Gastroesophageal sphincter (tissue), 3 donors: Measurements from ENCODE around the gene CCDC33.

ENCODE experiments used
- EP300 ChIP-seq: sonication (generic); formaldehyde crosslinking; IDR thresholded peaks from one replicate; pipeline ENCODE4 v1.6.1; 2017; ENCODE audit warnings: antibody characterized with exemption, mild to moderate bottlenecking
- POLR2A ChIP-seq, 2 donors: fragments of 450-650 bp; IDR thresholded peaks; one replicate each; pipeline ENCODE4 v1.6.1; 2017; ENCODE audit warnings: antibody characterized with exemption in 2 of 2, mild to moderate bottlenecking in 2 of 2, moderate library complexity in 1 of 2
- POLR2AphosphoS5 ChIP-seq: sonication (generic); formaldehyde crosslinking; IDR thresholded peaks from one replicate; pipeline ENCODE4 v1.6.1; 2017; ENCODE audit warnings: antibody characterized with exemption
- TF ChIP-seq, protein P1 (sequence below), 4 experiments: fragments of 200-600 bp in 2 of 4; fragments of 450-650 bp in 2 of 4; sonication (generic) in 1 of 4; IDR thresholded peaks; one replicate each; pipeline ENCODE4 v1.5.1; 2017 to 2019; ENCODE audit warnings: antibody characterized with exemption in 4 of 4, mild to moderate bottlenecking in 2 of 4, moderate library complexity in 2 of 4

DNA sequence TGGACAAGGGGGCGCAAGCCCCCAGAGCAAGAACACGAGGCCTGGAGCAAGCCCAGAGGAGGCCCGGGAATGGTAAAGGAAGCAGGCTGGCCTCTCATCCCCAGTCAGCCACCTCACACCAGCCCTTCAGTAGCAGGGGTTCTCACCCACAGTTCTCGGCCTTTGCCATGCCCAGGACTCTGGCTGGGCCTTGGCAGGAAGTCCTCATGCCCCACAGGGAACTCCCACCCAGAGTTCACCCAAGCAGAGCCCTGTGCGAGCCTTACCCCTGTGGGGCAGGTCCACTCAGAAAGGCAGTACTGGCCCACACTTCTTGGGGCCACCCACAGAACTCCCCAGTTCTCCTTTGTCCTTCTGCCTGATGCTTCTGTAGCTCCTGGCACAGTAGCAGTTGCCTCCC, 101.0 kb downstream of the CCDC33 start:
- TF ChIP-seq POLR2AphosphoS5 (no peak), POLR2A (IDR thresholded peaks at IDR 0.05) (no peak), EP300 (no peak)
- TF ChIP-seq, protein P1, sequence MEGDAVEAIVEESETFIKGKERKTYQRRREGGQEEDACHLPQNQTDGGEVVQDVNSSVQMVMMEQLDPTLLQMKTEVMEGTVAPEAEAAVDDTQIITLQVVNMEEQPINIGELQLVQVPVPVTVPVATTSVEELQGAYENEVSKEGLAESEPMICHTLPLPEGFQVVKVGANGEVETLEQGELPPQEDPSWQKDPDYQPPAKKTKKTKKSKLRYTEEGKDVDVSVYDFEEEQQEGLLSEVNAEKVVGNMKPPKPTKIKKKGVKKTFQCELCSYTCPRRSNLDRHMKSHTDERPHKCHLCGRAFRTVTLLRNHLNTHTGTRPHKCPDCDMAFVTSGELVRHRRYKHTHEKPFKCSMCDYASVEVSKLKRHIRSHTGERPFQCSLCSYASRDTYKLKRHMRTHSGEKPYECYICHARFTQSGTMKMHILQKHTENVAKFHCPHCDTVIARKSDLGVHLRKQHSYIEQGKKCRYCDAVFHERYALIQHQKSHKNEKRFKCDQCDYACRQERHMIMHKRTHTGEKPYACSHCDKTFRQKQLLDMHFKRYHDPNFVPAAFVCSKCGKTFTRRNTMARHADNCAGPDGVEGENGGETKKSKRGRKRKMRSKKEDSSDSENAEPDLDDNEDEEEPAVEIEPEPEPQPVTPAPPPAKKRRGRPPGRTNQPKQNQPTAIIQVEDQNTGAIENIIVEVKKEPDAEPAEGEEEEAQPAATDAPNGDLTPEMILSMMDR (IDR thresholded peaks at IDR 0.05) = no peak
